ENCODE data around the gene SPIRE2. TPM values are rescaled to one million over a fixed set of nuclear protein-coding genes. Genes with fewer than 3 reads are reported as not detected.
"Not testable (repeated sequence)": the region's sequence is repeated elsewhere in the genome, so short reads cannot be mapped to it uniquely, and the experiment has no call there.

The SPIRE2 gene
- 1.1 and 2.3 TPM in 2 replicates for total RNA-seq (2014; rRNA removed; shearing (Covaris generic))

- DNase-seq (ENCODE audit: low read depth): peak; percentile 69
Measured at GRCh38 chr16:89828199-89828869, at the start of gene SPIRE2. Gene SPIRE2 (plus strand): TSS chr16:89828475. CDS start chr16:89828551, 76 bp downstream.

GRCh38 chr16:89779231-89779908 is 48.9 kb upstream of the SPIRE2 start:
- DNase-seq (ENCODE audit: low read depth): no peak

GRCh38 chr16:89779909-89780305 is 48.4 kb upstream of the SPIRE2 start:
- no peak for DNase-seq (ENCODE audit: low read depth)

- no peak for DNase-seq (ENCODE audit: low read depth)
Measured at GRCh38 chr16:89782489-89782888, 45.8 kb upstream of the SPIRE2 start.

- DNase-seq (ENCODE audit: low read depth): not testable (repeated sequence)
Measured at GRCh38 chr16:89783952-89784351, 44.3 kb upstream of the SPIRE2 start.

- DNase-seq (ENCODE audit: low read depth): no peak
Measured at GRCh38 chr16:89784406-89784805, 43.9 kb upstream of the SPIRE2 start.

- no peak for DNase-seq (ENCODE audit: low read depth)
Measured at GRCh38 chr16:89785523-89786155, 42.6 kb upstream of the SPIRE2 start.

GRCh38 chr16:89786474-89787364 is 41.6 kb upstream of the SPIRE2 start:
- DNase-seq (ENCODE audit: low read depth): no peak

- DNase-seq (ENCODE audit: low read depth): no peak
Measured at GRCh38 chr16:89787365-89787805, 40.9 kb upstream of the SPIRE2 start.

GRCh38 chr16:89791278-89791995 is 36.8 kb upstream of the SPIRE2 start:
- DNase-seq (ENCODE audit: low read depth): no peak

GRCh38 chr16:89793092-89793491 is 35.2 kb upstream of the SPIRE2 start:
- DNase-seq (ENCODE audit: low read depth): not testable (repeated sequence)

- no peak for DNase-seq (ENCODE audit: low read depth)
Measured at GRCh38 chr16:89793955-89794354, 34.3 kb upstream of the SPIRE2 start.

- peak; percentile 14 for DNase-seq (ENCODE audit: low read depth)
Measured at GRCh38 chr16:89795676-89796075, 32.6 kb upstream of the SPIRE2 start.

GRCh38 chr16:89796104-89796503 is 32.2 kb upstream of the SPIRE2 start:
- DNase-seq (ENCODE audit: low read depth): no peak

- DNase-seq (ENCODE audit: low read depth): no peak
Measured at GRCh38 chr16:89798126-89798525, 30.1 kb upstream of the SPIRE2 start.

GRCh38 chr16:89798832-89799370 is 29.4 kb upstream of the SPIRE2 start:
- DNase-seq (ENCODE audit: low read depth): no peak

GRCh38 chr16:89801800-89802199 is 26.5 kb upstream of the SPIRE2 start:
- DNase-seq (ENCODE audit: low read depth): no peak

- peak; percentile 72 for DNase-seq (ENCODE audit: low read depth)
Measured at GRCh38 chr16:89805136-89805905, 23.0 kb upstream of the SPIRE2 start.

- DNase-seq (ENCODE audit: low read depth): not testable (repeated sequence)
Measured at GRCh38 chr16:89806589-89807193, 21.6 kb upstream of the SPIRE2 start.

- DNase-seq (ENCODE audit: low read depth): no peak
Measured at GRCh38 chr16:89808475-89808874, 19.8 kb upstream of the SPIRE2 start.
